ENCODE data around the gene ACTN4.
"Not testable (repeated sequence)": the region's sequence is repeated elsewhere in the genome, so short reads cannot be mapped to it uniquely, and the experiment has no call there.

The ACTN4 gene

GRCh38 chr19:38753783-38754182 lies 106.3 kb downstream of the ACTN4 start:
- H3K27ac Mint-ChIP-seq; H3K36me3 Mint-ChIP-seq (ENCODE audit: low read depth): not testable (repeated sequence)

DNA sequence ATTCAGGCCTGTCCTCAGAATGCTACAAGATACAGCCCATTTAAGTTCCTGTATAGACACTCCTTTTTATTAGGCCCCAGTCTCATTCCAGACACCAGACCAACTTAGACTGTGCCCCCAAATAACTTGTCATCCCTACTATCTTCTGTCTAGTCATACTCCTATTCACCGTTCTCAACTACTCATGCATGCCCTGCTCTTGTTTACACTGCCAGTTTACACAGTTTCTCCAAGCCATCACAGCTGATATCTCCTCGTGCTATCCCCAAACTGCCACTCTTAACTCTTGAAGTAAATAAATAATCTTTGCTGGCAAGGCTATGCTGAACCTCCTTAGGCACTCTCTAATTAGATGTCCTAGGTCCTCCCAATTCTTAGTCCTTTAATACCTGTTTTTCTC lies 106.7 kb downstream of the ACTN4 start:
- H3K27me3 Mint-ChIP-seq (ENCODE audit: low read depth); H3K4me1 Mint-ChIP-seq (ENCODE audit: low read depth); H3K9me3 Mint-ChIP-seq; H3K36me3 Mint-ChIP-seq (ENCODE audit: low read depth); H3K27ac Mint-ChIP-seq; H3K4me3 Mint-ChIP-seq: not testable (repeated sequence)

More at GRCh38 chr19:38753783-38754182, 106.3 kb downstream of the ACTN4 start:
- H3K9me3 Mint-ChIP-seq; H3K4me1 Mint-ChIP-seq (ENCODE audit: low read depth); H3K4me3 Mint-ChIP-seq; H3K27me3 Mint-ChIP-seq (ENCODE audit: low read depth): not testable (repeated sequence)

DNA sequence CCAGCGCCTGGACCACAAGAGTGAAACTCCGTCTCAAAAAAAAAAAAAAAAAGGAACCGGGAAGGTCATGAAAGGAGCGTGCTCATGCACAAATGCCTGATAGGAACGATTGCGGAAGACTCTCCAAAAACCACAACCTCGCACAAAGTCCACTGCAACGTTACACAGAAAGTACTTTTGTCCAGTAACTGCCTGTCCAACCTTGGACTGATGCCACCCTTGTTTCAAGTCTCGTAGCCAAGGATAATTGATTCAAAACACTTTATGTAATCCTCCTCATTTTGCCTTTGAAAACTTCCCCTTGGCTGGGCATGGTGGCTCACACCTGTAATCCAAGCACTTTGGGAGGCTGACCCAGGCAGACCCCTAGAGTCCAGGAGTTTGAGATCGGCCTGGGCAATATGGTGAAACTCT lies 112.1 kb downstream of the ACTN4 start:
- Mint-ChIP-seq H3K9me3 (no peaks in the 10 kb centered on the region), H3K27ac (no peak overlapping the region), H3K27me3 (ENCODE audit: low read depth) (no peaks in the 10 kb centered on the region), H3K4me3 (no peak overlapping the region), H3K36me3 (ENCODE audit: low read depth) (no peaks in the 10 kb centered on the region), H3K4me1 (ENCODE audit: low read depth) (no peaks in the 10 kb centered on the region)

- H3K9me3 Mint-ChIP-seq; H3K4me3 Mint-ChIP-seq; H3K27ac Mint-ChIP-seq; H3K4me1 Mint-ChIP-seq (ENCODE audit: low read depth); H3K27me3 Mint-ChIP-seq (ENCODE audit: low read depth); H3K36me3 Mint-ChIP-seq (ENCODE audit: low read depth): not testable (repeated sequence)
These were observed 113.5 kb downstream of the ACTN4 start for GRCh38 chr19:38760805-38761517.

GRCh38 chr19:38761884-38762389 lies 114.5 kb downstream of the ACTN4 start:
- H3K36me3 Mint-ChIP-seq (ENCODE audit: low read depth); H3K27me3 Mint-ChIP-seq (ENCODE audit: low read depth); H3K27ac Mint-ChIP-seq; H3K4me1 Mint-ChIP-seq (ENCODE audit: low read depth); H3K9me3 Mint-ChIP-seq; H3K4me3 Mint-ChIP-seq: not testable (repeated sequence)

DNA sequence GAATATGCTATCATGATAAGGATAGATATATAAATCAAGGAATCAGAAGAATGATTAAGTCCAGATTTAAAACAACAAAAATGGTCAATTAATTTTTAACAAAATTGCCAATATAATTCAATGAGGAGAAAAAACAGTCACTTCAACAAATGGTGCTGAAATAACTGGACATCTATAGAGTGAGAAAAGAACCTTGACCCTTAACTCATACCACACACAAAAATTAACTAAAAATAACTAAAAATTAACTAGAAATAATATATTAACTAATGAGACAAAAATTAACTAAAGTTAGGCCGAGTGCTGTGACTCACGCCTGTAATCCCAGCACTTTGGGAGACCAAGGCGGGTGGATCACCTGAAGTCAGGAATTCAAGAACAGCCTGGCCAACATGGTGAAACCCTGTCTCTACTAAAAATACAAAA lies 116.4 kb downstream of the ACTN4 start:
- Mint-ChIP-seq H3K4me1 (ENCODE audit: low read depth) (no peaks in the 10 kb centered on the region), H3K36me3 (ENCODE audit: low read depth) (no peaks in the 10 kb centered on the region)

DNA sequence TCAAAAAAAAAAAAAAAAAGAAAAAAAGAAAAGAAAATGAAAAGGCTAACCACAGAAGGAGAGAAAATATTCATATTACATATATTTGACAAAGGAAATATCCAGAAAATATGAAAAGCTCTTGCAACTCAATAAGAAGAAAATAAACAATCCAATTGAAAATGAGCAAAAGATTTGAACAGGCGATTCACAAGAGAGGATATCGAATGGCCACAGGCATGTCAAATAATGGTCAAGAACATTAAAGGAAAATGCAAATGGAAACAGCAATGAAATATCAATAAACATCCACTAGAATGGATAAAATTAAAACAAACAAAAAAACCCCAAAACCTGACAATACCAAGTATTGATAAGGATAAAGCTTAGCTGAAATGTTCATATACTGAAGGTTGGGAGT lies 117.8 kb downstream of the ACTN4 start:
- Mint-ChIP-seq H3K36me3 (ENCODE audit: low read depth) (no peaks in the 10 kb centered on the region), H3K9me3 (no peaks in the 10 kb centered on the region), H3K27ac (no peak overlapping the region), H3K4me3 (no peak overlapping the region), H3K4me1 (ENCODE audit: low read depth) (peaks cover 5% of the 10 kb centered on the region), H3K27me3 (ENCODE audit: low read depth) (no peaks in the 10 kb centered on the region)

More for the DNA sequence above, 116.4 kb downstream of the ACTN4 start:
- no peak overlapping the region for H3K27ac Mint-ChIP-seq
- H3K27me3 Mint-ChIP-seq (ENCODE audit: low read depth): no peaks in the 10 kb centered on the region
- no peaks in the 10 kb centered on the region for H3K9me3 Mint-ChIP-seq
- H3K4me3 Mint-ChIP-seq: no peak overlapping the region

GRCh38 chr19:38766276-38767047 lies 119.0 kb downstream of the ACTN4 start:
- Mint-ChIP-seq H3K9me3 (no peaks in the 10 kb centered on the region), H3K4me1 (ENCODE audit: low read depth) (peaks cover 5% of the 10 kb centered on the region), H3K27ac (no peak overlapping the region), H3K36me3 (ENCODE audit: low read depth) (no peaks in the 10 kb centered on the region), H3K4me3 (no peak overlapping the region), H3K27me3 (ENCODE audit: low read depth) (no peaks in the 10 kb centered on the region)

DNA sequence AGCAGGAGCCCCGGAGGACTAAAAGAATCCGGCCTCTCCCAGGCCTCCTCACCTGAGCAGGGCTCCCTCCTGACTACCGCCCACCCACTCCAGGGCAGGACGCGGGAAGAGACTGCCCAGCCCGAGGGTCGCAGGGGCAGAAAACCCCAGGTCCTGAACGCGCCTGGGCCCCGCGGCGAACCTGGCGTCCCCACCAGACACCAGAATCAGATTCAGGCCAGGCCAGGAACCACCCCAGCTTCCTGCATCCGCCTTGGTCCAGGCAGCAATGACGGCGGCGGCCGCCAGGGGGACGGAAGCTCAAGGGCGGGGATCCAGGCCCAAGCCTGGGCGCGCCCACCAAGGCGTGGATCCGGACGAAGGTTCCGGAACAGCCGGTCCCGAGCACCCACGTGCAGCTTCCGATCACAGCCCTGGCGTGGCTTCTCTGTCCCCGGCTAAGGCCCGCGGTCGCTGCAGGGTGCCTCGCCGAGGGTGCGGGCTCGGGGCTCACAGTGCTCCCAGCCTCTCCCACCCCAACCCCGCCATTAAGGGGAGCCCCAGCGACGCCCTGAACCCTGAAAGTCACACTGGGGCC lies 122.3 kb downstream of the ACTN4 start:
- no peaks in the 10 kb centered on the region for H3K9me3 Mint-ChIP-seq
- H3K27ac Mint-ChIP-seq: no peak overlapping the region
- H3K36me3 Mint-ChIP-seq (ENCODE audit: low read depth): no peaks in the 10 kb centered on the region
- peak overlapping the region; percentile 41 for H3K4me3 Mint-ChIP-seq
- H3K27me3 Mint-ChIP-seq (ENCODE audit: low read depth): no peaks in the 10 kb centered on the region
- peaks cover 5% of the 10 kb centered on the region for H3K4me1 Mint-ChIP-seq (ENCODE audit: low read depth)

GRCh38 chr19:38770228-38770948 lies 122.9 kb downstream of the ACTN4 start:
- H3K4me1 Mint-ChIP-seq (ENCODE audit: low read depth); H3K36me3 Mint-ChIP-seq (ENCODE audit: low read depth); H3K27ac Mint-ChIP-seq; H3K4me3 Mint-ChIP-seq; H3K9me3 Mint-ChIP-seq; H3K27me3 Mint-ChIP-seq (ENCODE audit: low read depth): not testable (repeated sequence)

DNA sequence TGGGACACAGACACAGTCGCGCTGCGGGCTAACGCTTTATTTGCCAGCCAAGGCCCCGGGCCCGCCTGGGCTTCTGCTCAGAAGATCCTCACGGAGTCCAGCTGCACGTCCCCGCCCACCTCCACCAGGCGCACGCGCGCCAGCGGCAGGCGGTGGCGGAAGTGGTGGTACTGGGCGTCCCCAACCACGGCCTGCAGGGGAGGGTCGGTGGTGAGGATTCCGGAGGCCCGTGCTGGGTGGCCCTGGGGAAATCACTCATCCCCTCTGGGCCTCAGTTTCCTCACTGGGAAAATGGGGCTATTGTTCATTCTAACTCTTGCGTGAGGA lies 123.5 kb downstream of the ACTN4 start:
- H3K4me3 Mint-ChIP-seq; H3K27me3 Mint-ChIP-seq (ENCODE audit: low read depth); H3K27ac Mint-ChIP-seq; H3K36me3 Mint-ChIP-seq (ENCODE audit: low read depth); H3K9me3 Mint-ChIP-seq; H3K4me1 Mint-ChIP-seq (ENCODE audit: low read depth): not testable (repeated sequence)

- not testable (repeated sequence) for H3K27me3 Mint-ChIP-seq (ENCODE audit: low read depth); H3K36me3 Mint-ChIP-seq (ENCODE audit: low read depth); H3K4me1 Mint-ChIP-seq (ENCODE audit: low read depth); H3K9me3 Mint-ChIP-seq; H3K4me3 Mint-ChIP-seq; H3K27ac Mint-ChIP-seq
These were observed 124.1 kb downstream of the ACTN4 start for GRCh38 chr19:38771569-38771968.

- Mint-ChIP-seq H3K4me3 (no peak within 1 kb of the TSS), H3K9me3 (no peaks in the 10 kb centered on the region)
These were observed 126.2 kb downstream of the ACTN4 start, which contains the start of gene LGALS7 for GRCh38 chr19:38773469-38774177. Gene LGALS7, minus strand, starts transcription at chr19:38773517. Its CDS starts 25 bp downstream, at chr19:38773492.

More at GRCh38 chr19:38773469-38774177, 126.2 kb downstream of the ACTN4 start, which contains the start of gene LGALS7:
- Mint-ChIP-seq H3K4me1 (ENCODE audit: low read depth) (peaks cover 5% of the 10 kb centered on the region), H3K36me3 (ENCODE audit: low read depth) (no peaks in the 10 kb centered on the region), H3K27me3 (ENCODE audit: low read depth) (no peaks in the 10 kb centered on the region), H3K27ac (no peak within 1 kb of the TSS)
